T-helper 17 cell (primary cell): ENCODE data around the gene SELENOM. TPM values are rescaled to one million over a fixed set of nuclear protein-coding genes. Genes with fewer than 3 reads are reported as not detected.
"Not testable (repeated sequence)": the region's sequence is repeated elsewhere in the genome, so short reads cannot be mapped to it uniquely, and the experiment has no call there.

ENCODE experiments used
- ATAC-seq: fragments of 150-1000 bp; cut with Tn5 transposase; 2 replicates; pipeline ENCODE4 v1.10.0; 2021; ENCODE audit warnings: mild to moderate bottlenecking, moderate library complexity
- DNase-seq, 3 donors: peaks; one replicate each; pipeline versions ENCODE4 v3.0.0 to v3.0.0-alpha.2; 2020 to 2021
- H3K9me3 ChIP-seq: one replicate; pipeline ENCODE4 v1.7.0; 2013; ENCODE audit warnings: low read length, mild to moderate bottlenecking; ENCODE audit not compliant: control insufficient read depth, poor library complexity, severe bottlenecking
- H3K27ac Mint-ChIP-seq: one replicate; pipeline ENCODE4 v1.8.0; 2022; ENCODE audit warnings: mild to moderate bottlenecking, moderate library complexity, mixed read lengths
- H3K27me3 Mint-ChIP-seq: one replicate; pipeline ENCODE4 v1.8.0; 2022; ENCODE audit warnings: mixed read lengths
- H3K36me3 Mint-ChIP-seq: one replicate; pipeline ENCODE4 v1.8.0; 2022; ENCODE audit warnings: low read depth, mixed read lengths
- H3K4me1 Mint-ChIP-seq: one replicate; pipeline ENCODE4 v1.8.0; 2022; ENCODE audit warnings: mild to moderate bottlenecking, mixed read lengths
- H3K4me3 Mint-ChIP-seq: one replicate; pipeline ENCODE4 v1.8.0; 2022; ENCODE audit warnings: mild to moderate bottlenecking, moderate library complexity, mixed read lengths
- total RNA-seq, 4 donors: library from RNA in 2 of 4; stranded (reverse) in 2 of 4; gene quantifications; one replicate each; pipeline ENCODE4 v1.2.3 and lab custom pipeline; 2022 to 2026

Gene SELENOM
- total RNA-seq, 2 donors from 2014 or later = 33.2 to 54.8 TPM

- peak overlapping the region; percentile 63 for H3K27ac Mint-ChIP-seq
- not testable (repeated sequence) for H3K4me1 Mint-ChIP-seq, H3K4me3 Mint-ChIP-seq, H3K27me3 Mint-ChIP-seq, DNase-seq, H3K9me3 ChIP-seq, ATAC-seq, H3K36me3 Mint-ChIP-seq
Observed at GRCh38 chr22:31059663-31060062, 47.7 kb downstream of the SELENOM start.

- no peaks in the 10 kb centered on the region for H3K9me3 ChIP-seq
- no peaks in the 10 kb centered on the region for H3K36me3 Mint-ChIP-seq
- no peak overlapping the region for H3K4me3 Mint-ChIP-seq
- no peaks in the 10 kb centered on the region for H3K4me1 Mint-ChIP-seq
- ATAC-seq (no peak), DNase-seq (no peak)
- H3K27ac Mint-ChIP-seq = no peak overlapping the region
- H3K27me3 Mint-ChIP-seq = no peaks in the 10 kb centered on the region
Observed at GRCh38 chr22:31056986-31057599, 50.3 kb downstream of the SELENOM start.

- ATAC-seq = no peak
- DNase-seq = no peak
- Mint-ChIP-seq H3K36me3 (no peaks in the 10 kb centered on the region), H3K27ac (no peak overlapping the region), H3K4me3 (no peak overlapping the region), H3K4me1 (no peaks in the 10 kb centered on the region), H3K27me3 (no peaks in the 10 kb centered on the region)
- H3K9me3 ChIP-seq = no peaks in the 10 kb centered on the region
Observed at GRCh38 chr22:31055635-31056159, 51.7 kb downstream of the SELENOM start.

- Mint-ChIP-seq H3K36me3 (no peaks in the 10 kb centered on the region), H3K27me3 (no peaks in the 10 kb centered on the region), H3K4me1 (no peaks in the 10 kb centered on the region), H3K27ac (no peak overlapping the region), H3K4me3 (no peak overlapping the region)
- ATAC-seq = no peak
- H3K9me3 ChIP-seq = no peaks in the 10 kb centered on the region
- DNase-seq = no peak
Observed at GRCh38 chr22:31055117-31055634, 52.2 kb downstream of the SELENOM start.

Other genes starting within 250 kb of the SELENOM start
- 10 to 100 TPM; 28.9 to 35.9 TPM for gene MORC2, start 138.8 kb downstream of the SELENOM start, total RNA-seq
- gene TUG1, start 138.3 kb downstream of the SELENOM start, total RNA-seq = 10 to 100 TPM; 78.9 to 82.9 TPM
- 1 to 10 TPM; 1.8 to 4.9 TPM for gene SMTN, start 26.2 kb downstream of the SELENOM start, total RNA-seq
- under 1 TPM in 1 of 2 donors, not detected in 1; 0.25 TPM for gene INPP5J, start 15.4 kb upstream of the SELENOM start, total RNA-seq
- gene PLA2G3, start 32.9 kb upstream of the SELENOM start, total RNA-seq = not detected
- gene RNF185, start 52.6 kb upstream of the SELENOM start, total RNA-seq = 10 to 100 TPM; 10.5 to 11.2 TPM
- 10 to 100 TPM; 20.7 to 25.3 TPM for gene LIMK2, start 104.7 kb upstream of the SELENOM start, total RNA-seq
- 100 to 1,000 TPM; 388 to 426 TPM for gene PIK3IP1, start 184.9 kb upstream of the SELENOM start, total RNA-seq
- 10 to 100 TPM; 35.0 to 38.9 TPM for gene PATZ1, start 238.8 kb upstream of the SELENOM start, total RNA-seq